ENCODE measurements around the gene EYS.
"Not testable (repeated sequence)": the region's sequence is repeated elsewhere in the genome, so short reads cannot be mapped to it uniquely, and the experiment has no call there.

EYS gene

DNA sequence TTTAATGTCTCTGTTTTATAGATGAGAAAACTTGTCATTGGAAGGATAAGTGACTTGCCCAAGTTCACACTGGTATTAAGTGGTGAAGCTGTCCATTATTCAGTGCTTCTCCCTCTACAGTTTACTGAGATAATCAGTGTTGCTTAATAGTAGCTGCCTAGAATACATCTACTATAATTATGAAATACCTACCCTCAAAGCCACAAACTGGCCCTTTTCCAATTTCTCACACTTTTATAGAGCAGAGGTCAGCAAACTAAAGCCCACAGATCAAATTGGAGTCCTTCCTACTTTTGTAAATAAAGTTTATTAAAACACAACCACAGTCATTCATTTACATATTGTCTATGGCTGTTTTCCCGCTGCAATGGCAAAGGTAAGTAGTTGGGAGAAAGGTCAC is 73.5 kb downstream of the EYS start:
- no peak for DNase-seq (ENCODE audit: low read depth in 2 of 2)

DNA sequence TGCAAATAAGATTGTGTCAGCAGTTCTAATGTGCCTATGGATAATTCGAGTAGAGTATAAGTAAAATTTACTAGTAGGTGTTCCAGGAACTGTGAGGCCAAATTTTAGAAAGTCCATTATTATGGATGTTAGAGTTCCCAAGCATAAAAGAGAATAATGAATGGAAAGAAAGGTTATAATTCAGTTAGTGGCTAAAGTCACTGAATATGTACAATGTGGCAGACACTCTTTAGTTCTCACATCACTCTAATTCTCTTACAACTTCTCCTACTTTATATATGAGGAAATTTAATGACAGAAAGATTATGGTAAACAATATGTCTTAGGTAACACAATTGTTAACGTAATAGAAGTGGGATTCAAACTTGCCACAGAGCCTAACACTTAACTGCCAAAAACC is 75.3 kb downstream of the EYS start:
- DNase-seq (ENCODE audit: low read depth in 2 of 2) = no peak

DNA sequence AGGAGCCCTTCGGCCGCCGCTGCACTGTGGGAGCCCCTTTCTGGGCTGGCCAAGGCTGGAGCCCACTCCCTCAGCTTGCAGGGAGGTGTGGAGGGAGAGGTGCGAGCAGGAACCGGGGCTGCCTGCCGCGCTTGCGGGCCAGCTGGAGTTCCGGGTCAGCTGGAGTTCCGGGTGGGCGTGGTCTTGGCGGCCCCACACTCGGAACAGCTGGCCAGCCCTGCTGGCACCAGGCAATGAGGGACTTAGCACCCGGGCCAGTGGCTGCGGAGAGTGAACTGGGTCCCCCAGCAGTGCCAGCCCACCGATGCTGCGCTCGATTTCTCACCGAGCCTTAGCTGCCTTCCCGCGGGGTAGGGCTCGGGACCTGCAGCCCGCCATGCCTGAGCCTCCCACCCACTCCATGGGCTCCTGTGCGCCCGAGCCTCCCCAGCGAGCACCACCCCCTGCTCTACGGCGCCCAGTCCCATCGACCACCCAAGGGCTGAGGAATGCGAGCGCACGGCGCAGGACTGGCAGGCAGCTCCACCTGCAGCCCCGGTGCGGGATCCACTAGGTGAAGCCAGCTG is 79.5 kb downstream of the EYS start:
- DNase-seq (ENCODE audit: low read depth in 2 of 2) = not testable (repeated sequence)

DNA sequence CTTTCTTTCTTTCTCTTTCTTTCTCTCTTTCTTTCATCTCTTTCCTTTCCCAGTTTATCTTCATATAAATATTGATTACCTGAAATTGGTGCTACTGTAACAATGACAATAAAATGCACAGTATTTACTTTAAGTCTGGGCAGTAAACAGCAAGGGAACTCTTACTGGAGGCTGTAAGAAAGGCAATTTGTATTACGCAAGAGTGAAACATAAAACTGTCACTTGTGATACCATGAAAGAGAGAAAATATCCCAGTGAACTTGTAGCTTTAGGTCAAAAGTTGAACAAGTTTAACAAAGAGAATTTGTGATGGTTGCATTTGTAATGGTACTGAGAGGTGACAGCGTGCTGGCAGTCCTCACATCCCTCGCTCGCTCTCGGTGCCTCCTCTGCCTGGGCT is 80.0 kb downstream of the EYS start:
- DNase-seq (ENCODE audit: low read depth in 2 of 2) = no peak

DNA sequence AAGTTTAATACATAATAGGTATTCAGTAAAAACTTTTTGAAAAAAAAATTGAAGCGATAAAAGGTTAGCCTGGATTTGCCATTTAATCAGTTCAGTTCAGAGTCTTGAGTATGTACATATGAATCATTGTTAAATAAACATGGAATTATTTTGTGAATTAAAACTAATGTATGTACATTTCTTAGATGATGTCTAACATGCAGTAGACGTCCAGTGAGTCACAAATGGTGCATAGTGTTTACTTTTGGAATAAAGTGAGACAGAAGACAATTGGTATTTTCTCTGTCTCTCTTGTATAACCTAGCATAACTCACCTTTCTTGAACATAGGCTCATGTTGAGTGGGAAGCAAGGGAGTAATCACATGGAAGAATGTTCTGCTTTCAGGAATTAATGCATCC is 83.5 kb downstream of the EYS start:
- DNase-seq (ENCODE audit: low read depth in 2 of 2) = no peak

DNA sequence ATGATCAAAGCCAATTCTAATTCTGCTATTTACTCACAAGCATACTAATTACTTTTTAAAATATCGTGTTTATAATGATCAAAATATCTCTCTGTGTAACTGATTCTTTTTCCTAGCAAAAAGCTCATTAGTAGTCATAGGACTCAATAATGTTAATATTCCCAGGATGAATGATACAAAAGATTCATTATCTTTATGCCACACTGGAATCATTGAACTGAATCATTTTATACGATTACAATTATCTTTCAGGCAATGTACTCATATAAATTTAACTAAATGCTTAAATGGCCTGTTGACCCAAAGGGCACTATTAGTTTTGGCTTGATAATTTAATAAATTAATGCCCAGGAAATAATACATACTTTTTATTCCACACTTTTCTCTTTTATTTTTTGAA is 96.3 kb downstream of the EYS start:
- DNase-seq (ENCODE audit: low read depth in 2 of 2) = no peak

DNA sequence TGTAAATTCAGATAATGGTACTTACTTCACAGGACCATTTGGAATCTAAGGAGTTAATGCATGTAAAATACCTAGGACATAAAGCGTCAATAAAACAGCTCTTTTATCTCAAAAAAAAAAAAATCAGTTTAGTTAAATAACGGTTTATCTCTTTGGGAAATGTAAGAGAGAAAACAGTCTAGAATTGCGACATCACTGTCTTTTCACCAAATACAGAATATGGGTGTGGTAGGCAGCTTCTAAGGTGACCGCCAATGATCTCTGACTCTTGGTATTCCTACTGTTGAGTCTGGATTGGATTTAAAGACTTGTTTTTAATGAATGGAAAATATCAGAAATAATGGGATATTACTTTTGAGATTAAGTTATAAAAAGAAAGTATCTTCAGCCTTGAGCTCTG is 111.5 kb downstream of the EYS start:
- DNase-seq (ENCODE audit: low read depth in 2 of 2) = no peak

DNA sequence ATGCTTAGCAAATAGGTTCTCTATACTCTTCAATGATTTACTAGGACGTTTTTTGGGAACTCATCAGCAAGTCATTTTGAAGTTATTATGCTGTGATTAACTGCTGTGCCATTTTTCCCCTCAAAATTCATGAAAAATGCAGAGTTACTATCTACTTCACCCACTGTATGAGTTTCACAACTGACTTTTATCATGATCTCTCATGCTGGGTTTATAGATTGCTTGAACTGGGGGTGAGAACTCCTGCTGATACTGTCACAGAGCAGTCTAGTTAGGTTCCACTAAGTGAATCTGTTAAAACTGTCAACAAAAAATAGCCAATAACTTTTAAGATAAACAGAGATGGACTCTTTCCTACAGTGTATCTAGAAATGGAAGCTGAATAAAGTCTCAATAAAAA is 136.7 kb downstream of the EYS start:
- DNase-seq (ENCODE audit: low read depth in 2 of 2) = no peak

DNA sequence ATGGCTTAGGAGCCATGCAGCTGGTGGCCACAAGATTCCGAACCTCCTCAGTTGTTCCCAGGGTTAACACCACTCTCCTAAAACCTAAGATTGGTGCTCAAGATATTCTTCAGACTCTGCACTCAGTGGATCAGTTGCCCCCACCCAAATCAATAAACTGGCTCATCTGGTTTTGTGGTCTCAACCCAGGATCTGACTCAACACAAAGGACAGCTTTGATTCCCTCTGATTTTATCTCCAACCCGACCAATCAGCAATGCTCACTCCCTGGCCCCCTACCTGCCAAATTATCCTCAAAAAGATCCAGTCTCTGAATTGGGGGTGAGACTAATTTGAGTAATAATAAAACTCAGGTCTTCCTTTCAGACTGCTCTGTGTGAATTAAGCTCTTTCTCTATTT is 137.5 kb downstream of the EYS start:
- no peak for DNase-seq (ENCODE audit: low read depth in 2 of 2)

DNA sequence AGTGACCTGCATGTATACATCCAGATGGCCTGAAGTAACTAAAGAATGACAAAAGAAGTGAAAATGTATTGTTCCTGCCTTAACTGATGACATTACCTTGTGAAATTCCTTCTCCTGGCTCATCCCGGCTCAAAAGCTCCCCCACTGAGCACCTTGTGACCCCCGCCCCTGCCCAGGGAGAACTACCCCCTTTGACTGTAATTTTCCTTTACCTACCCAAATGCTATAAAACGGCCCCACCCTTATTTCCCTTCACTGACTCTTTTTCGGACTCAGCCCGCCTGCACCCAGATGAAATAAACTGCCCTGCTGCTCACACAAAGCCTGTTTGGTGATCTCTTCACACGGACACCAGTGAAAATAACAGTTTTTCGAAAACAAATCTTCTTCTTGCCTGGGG is 138.0 kb downstream of the EYS start:
- not testable (repeated sequence) for DNase-seq (ENCODE audit: low read depth in 2 of 2)

DNA sequence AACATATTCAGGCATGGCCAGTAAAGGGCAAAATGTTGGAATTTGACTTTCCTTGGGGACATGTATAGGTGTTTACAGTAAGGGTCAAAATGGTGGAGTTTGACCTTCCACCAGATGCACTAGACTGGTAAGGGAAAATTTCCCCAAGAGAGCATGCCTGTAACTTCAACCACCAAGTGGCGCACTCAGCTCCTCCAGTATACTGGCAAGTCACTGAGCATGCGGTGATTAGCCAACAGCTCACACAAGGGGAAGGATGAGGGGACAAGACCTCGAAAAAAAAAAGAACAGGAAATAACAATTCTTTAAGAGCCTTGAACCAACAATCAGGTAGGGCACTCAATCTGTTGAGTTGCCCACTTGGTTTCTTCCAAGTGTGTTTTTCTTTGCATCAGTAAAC is 140.9 kb downstream of the EYS start:
- no peak for DNase-seq (ENCODE audit: low read depth in 2 of 2)

DNA sequence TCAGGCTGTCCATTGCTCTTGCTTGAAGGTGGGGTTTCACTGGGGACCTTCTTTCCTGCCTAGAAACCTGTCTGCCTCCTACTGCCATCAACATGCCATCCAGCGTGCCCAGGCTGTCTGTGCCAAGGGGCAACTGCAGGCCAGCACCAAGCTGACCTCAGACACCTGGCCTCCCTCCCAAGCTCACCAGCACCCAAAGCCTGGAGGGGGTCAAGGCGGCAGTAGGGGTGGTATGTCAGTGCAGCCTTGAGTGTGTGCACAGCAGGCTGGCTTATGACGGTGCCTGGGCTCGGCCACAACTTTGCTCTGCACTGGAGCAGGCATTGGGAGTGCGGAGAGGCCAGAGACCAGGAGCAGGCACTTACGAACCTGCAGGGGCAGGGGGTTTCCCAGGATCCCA is 149.0 kb downstream of the EYS start:
- no peak for DNase-seq (ENCODE audit: low read depth in 2 of 2)

DNA sequence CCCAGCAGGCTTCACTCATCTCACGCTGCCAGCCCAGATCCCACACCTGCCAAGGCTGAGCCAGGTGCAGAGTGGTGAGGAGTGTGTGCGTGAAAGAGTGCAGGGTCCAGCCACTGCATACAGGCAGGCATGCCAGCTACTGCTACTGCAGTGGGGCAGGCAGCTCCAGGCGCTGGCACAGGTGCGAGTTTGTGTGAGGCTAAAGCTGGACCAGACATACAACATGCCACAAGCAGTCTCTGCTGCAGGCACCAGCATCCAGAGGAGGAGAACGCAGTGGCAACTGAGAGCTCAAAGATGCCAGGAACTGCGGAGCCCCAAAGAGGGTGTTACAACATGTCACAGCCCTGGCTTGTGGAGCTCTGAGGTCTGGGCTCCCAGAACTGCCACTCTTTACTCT is 149.8 kb downstream of the EYS start:
- DNase-seq (ENCODE audit: low read depth in 2 of 2) = no peak

DNA sequence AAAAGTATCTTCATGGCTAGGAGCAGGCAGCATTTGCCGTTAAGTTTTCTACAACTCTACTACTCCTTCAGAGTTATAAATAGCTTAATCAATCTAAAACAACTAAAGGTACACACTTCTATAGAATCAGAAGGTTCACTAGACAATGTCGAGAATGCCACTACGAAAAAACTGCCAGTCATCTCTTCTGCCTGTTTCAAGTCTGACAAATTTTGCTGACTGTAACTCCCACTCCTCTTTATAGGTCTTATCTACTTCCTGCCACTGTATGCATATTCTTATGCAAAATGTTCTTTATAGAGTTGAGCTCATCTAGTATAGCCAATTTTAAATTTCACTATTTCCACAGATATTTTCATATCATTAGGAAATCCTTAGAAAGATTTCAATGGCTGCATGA is 160.1 kb downstream of the EYS start:
- no peak for DNase-seq (ENCODE audit: low read depth in 2 of 2)

DNA sequence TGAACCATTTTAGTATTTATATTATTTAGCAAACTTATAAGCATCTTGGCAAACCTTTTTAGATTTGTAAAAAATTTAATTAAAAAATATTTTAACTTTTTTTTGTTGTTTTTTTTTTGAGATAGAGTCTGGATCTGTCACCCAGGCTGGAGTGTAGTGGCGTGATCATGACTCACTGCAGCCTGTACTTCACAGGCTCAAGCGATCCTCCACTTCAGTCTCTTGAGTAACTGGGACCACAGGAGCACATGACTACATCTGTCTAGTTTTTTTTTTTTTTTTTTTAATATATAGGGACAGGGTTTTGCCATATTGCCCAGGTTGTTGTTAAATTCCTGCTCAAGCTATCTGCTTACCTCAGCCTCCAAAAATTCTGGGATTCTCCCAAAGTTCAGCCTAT is 161.1 kb downstream of the EYS start:
- no peak for DNase-seq (ENCODE audit: low read depth in 2 of 2)

DNA sequence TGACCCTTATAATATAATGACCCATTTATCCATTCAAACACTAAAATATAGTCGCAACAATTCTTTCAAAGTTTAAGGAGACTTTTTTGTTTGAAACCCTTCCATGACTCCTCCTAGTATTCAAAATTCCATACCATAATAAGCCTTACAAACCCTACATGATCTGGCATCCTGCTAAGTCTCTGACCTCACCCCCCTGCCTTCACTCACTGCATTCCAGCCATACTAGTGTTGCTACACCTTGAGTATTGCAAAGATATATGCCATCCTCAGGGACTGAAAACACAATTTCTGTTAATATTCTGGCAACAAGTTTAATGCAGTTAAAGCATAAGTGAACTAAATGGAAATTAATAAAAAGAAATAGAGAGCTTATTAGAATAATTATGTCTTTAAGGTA is 168.4 kb downstream of the EYS start:
- DNase-seq (ENCODE audit: low read depth in 2 of 2) = no peak

DNA sequence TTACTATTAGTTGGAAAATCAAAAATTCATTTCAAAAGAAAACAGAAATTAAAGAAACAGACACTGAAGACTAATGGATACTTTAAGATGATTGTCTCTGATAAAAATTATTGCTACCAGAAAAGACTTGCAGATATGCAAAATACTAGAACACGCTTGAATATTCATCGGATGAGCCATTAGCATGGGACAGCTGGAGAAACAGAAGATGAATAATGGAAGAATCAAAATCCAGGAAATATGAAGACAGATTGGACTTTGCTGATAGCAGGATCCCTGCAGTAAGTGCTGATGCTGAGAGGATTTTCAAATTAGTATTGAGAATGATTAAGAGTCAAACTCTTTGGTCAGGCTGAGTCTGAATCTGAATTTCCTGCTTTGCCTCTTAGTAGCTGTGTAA is 169.4 kb downstream of the EYS start:
- no peak for DNase-seq (ENCODE audit: low read depth in 2 of 2)

DNA sequence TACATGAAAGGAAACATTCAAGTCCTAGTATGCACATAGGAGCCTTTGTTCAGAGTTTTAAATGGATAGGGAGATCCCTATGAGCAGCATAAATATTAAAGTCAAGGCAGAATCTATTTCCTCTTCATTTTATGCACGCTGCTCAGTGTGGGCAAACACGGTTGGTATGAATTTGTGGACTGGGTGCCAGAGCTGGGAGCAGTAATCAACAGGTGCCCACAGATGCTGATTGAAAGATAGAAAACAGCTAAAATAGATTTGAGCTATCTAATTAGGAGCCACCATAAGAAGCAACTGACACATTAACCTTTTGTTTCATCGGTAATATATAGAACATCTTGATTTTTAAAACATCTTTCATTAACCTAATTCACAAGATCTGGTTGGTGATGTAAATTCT is 175.5 kb downstream of the EYS start:
- DNase-seq (ENCODE audit: low read depth in 2 of 2) = no peak

DNA sequence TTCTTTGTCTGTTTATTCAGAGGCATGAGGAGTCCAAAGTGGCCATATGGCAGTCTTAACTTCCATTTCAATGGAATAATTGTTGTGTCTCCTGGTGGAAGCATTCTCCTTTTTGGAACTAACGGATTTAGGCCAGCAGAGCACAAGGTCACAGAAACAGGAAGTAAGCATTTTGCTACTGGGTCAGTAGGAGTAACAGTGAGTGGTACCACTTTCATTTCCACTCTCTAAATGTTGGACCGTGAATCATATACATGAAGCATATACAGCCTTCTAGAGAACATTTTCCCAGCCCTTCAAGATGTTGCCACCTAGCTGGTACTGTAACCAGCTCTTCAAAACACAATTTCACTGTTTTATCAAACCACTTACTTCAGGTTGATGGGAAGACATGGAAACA is 182.8 kb downstream of the EYS start:
- DNase-seq (ENCODE audit: low read depth in 2 of 2) = no peak

DNA sequence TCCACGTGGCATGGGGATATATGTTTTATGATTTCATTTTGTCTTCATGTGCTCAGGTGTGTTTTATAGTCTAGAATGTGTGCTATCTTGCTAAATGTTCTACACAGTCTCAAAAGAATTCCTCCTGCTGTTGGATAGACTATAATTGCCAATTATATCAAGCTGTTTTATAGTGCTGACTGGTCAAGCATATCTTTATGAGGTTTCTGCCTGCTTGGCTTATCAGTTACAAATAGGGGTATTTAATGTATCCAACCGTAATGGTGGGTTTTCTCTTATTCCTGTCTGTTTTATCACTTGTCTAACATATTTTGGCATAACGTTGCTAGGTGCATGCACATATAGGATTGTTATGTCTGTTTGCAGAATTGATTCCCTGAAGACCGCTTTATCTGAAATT is 201.3 kb downstream of the EYS start:
- DNase-seq (ENCODE audit: low read depth in 2 of 2) = no peak

DNA sequence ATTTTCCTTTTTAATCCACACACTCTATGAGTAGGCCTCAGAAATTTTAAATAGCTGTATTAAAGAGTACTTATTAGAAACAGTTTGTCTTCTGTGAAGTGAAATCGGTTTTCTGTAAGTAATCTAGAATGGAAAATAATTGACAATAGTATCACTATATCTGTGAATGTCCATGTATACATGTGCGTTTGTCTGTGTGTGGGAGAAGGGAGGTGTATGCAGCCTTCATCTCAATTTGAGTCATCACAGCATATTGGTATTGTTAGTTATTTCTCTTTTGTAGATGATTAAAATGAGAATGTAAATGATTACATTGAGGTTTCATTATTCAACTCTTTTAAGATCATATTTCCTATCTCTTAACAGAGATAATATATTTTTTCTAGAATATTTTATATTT is 206.0 kb downstream of the EYS start:
- no peak for DNase-seq (ENCODE audit: low read depth in 2 of 2)

DNA sequence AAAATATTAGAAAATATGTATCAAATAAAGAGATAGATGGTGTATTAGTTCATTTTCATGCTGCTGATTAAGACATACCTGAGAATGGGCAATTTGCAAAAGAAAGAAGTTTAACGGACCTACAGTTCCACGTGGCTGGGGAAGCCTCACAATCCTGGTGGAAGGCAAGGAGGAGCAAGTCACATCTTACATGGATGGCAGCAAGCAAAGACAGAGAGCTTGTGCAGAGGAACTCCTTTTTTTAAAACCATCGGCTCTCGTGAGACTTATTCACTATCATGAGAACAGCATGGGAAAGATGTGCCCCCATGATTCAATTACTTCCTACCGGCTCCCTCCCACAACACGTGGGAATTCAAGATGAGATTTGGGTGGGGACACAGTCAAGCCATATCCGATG is 223.4 kb downstream of the EYS start:
- DNase-seq (ENCODE audit: low read depth in 2 of 2) = not testable (repeated sequence)

DNA sequence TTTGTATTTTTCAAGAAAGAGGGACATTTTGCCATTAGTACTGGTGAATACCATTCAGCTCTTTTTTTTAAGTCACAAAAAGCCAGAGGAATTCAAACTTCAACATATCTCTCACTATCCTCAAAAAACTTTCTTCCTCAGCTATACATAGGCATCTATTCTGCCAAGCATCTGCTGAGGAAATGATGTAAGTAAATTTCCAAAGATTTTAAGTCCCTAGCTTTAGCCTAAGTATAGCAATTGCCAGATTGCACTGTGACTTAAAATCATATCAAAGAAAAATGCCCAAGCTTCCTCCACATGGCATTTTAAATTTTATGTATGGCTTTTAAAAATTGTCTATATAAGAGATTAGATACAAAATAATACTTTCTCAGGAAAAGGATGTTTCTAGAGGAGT is 237.4 kb downstream of the EYS start:
- no peak for DNase-seq (ENCODE audit: low read depth in 2 of 2)

DNA sequence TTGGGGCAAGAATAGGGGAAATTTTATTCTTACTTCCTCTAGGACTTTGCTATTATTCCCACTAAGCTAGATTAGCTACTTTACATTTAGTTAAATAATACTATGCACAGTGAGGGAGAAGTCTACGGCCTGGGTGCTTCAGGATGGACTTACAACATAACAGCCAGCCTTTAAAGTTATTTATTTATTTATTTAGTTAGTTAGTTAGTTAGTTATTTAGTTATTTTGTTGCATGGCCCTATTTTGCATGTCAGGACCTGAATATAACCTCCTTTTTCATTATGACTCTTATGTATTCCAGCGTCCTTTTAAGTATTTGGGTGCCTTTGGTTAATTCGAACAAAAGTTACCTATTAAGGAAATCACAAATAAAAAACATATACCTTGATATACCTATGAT is 238.7 kb downstream of the EYS start:
- no peak for DNase-seq (ENCODE audit: low read depth in 2 of 2)

DNA sequence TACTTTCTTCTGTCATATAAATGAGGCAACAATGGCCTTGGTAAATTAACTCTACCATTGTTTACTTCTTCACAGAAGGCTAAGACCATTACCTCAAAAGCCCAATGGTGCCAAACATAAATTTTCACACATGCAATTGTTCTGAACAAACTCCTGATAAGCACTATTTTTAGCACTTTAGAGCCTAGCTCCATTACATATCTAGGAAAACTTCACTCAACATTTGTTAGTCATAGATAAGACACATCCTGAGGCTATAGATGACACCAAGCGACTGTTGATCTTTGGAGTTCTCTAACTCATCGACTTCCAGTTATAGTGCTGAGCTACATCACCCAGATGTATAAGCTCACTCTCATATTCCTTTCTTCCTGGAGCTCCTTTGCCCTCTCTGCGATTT is 245.9 kb downstream of the EYS start:
- no peak for DNase-seq (ENCODE audit: low read depth in 2 of 2)

All from fibroblast of skin of left biceps (primary cell).